Liver (tissue), 9 donors: ENCODE results near the gene TBL1XR1. TPM values are rescaled to one million over a fixed set of nuclear protein-coding genes. Genes with fewer than 3 reads are reported as not detected.

Experiments
- DNase-seq: peaks from one replicate; pipeline ENCODE4 v3.0.0-alpha.2; 2017; ENCODE audit warnings: low spot score
- H3K27ac ChIP-seq, 2 donors: one replicate each; pipeline ENCODE4 v1.7.0; 2013; ENCODE audit warnings: inconsistent platforms in 2 of 2, low read length in 2 of 2, control low read depth in 1 of 2, low read depth in 1 of 2, mild to moderate bottlenecking in 1 of 2
- H3K27me3 ChIP-seq, 4 donors: one replicate each; pipeline versions ENCODE4 v1.6.1 to v1.7.0; 2013; ENCODE audit warnings: low read length in 3 of 4, inconsistent platforms in 1 of 4, mild to moderate bottlenecking in 1 of 4, moderate library complexity in 1 of 4; ENCODE audit not compliant: control insufficient read depth in 4 of 4, insufficient read depth in 4 of 4
- H3K36me3 ChIP-seq, 4 donors: one replicate each; pipeline versions ENCODE4 v1.6.1 to v1.7.0; 2013; ENCODE audit warnings: low read length in 3 of 4, mild to moderate bottlenecking in 3 of 4, low read depth in 1 of 4, moderate library complexity in 1 of 4; ENCODE audit not compliant: control insufficient read depth in 4 of 4, insufficient read depth in 3 of 4
- H3K4me1 ChIP-seq, 4 donors: one replicate each; pipeline versions ENCODE4 v1.6.1 to v1.7.0; 2013; ENCODE audit warnings: low read length in 3 of 4, mild to moderate bottlenecking in 3 of 4, moderate library complexity in 1 of 4; ENCODE audit not compliant: control insufficient read depth in 4 of 4, insufficient read depth in 4 of 4
- H3K4me3 ChIP-seq, 3 donors: one replicate each; pipeline versions ENCODE4 v1.6.1 to v1.7.0; 2013; ENCODE audit warnings: low read length in 3 of 3, control low read depth in 1 of 3, low read depth in 1 of 3, mild to moderate bottlenecking in 1 of 3
- H3K9ac ChIP-seq, 2 donors: one replicate each; pipeline ENCODE4 v1.7.0; 2013; ENCODE audit warnings: low read length in 2 of 2, mild to moderate bottlenecking in 2 of 2, moderate library complexity in 2 of 2, control low read depth in 1 of 2, low read depth in 1 of 2
- H3K9me3 ChIP-seq, 4 donors: one replicate each; pipeline versions ENCODE4 v1.6.1 to v1.7.0; 2013; ENCODE audit warnings: low read length in 3 of 4; ENCODE audit not compliant: control insufficient read depth in 4 of 4
- ATF3 ChIP-seq: IDR thresholded peaks from 2 replicates; pipeline ENCODE4 v1.6.1; 2016; ENCODE audit warnings: antibody characterized with exemption
- CTCF ChIP-seq: fragments of 150-350 bp; IDR thresholded peaks from 2 replicates; pipeline ENCODE4 v1.5.1; 2017; ENCODE audit warnings: improper control_type of control experiment, low read depth, low read length; ENCODE audit not compliant: missing input control
- EGR1 ChIP-seq, 2 donors: IDR thresholded peaks; 2 replicates each; pipeline ENCODE4 v1.6.1; 2016 to 2018; ENCODE audit warnings: antibody characterized with exemption in 2 of 2, low read depth in 2 of 2
- FOXA1 ChIP-seq: IDR thresholded peaks from 2 replicates; pipeline ENCODE4 v1.6.1; 2016; ENCODE audit warnings: antibody characterized with exemption
- FOXA2 ChIP-seq: IDR thresholded peaks from 2 replicates; pipeline ENCODE4 v1.6.1; 2016; ENCODE audit warnings: antibody characterized with exemption
- GABPA ChIP-seq, 2 donors: IDR thresholded peaks in 1 of 2; conservative IDR thresholded peaks in 1 of 2; 2 replicates each; pipeline ENCODE4 v1.6.1; 2016; ENCODE audit warnings: antibody characterized with exemption in 2 of 2, mild to moderate bottlenecking in 1 of 2, moderate library complexity in 1 of 2
- HNF4G ChIP-seq: IDR thresholded peaks from 2 replicates; pipeline ENCODE4 v1.6.1; 2016; ENCODE audit warnings: antibody characterized with exemption
- NR2F2 ChIP-seq: IDR thresholded peaks from 2 replicates; pipeline ENCODE4 v1.6.1; 2016; ENCODE audit warnings: antibody characterized with exemption
- REST ChIP-seq: IDR thresholded peaks from 2 replicates; pipeline ENCODE4 v1.6.1; 2016; ENCODE audit warnings: antibody characterized with exemption, mild to moderate bottlenecking
- RXRA ChIP-seq, 2 donors: IDR thresholded peaks; 2 replicates each; pipeline ENCODE4 v1.6.1; 2017 to 2018; ENCODE audit warnings: antibody characterized with exemption in 2 of 2, mild to moderate bottlenecking in 1 of 2
- SP1 ChIP-seq: IDR thresholded peaks from 2 replicates; pipeline ENCODE4 v1.6.1; 2018; ENCODE audit warnings: antibody characterized with exemption, mild to moderate bottlenecking
- TAF1 ChIP-seq: conservative IDR thresholded peaks from 2 replicates; pipeline ENCODE4 v1.6.1; 2016; ENCODE audit warnings: antibody characterized with exemption, mild to moderate bottlenecking
- YY1 ChIP-seq: IDR thresholded peaks from 2 replicates; pipeline ENCODE4 v1.6.1; 2016; ENCODE audit warnings: antibody characterized with exemption, mild to moderate bottlenecking
- ZBTB33 ChIP-seq: IDR thresholded peaks from 2 replicates; pipeline ENCODE4 v1.6.1; 2016; ENCODE audit warnings: antibody characterized with exemption
- WGBS: extraction: QIAGEN DNeasy Blood & Tissue Kit; methylation state at CpG from one replicate; pipeline ENCODE4 v1.1.7; 2013; 5-methylcytosine and 5-hydroxymethylcytosine counted together
- polyA plus RNA-seq, 2 donors: library from polyadenylated mRNA; stranded (reverse) in 1 of 2; unstranded in 1 of 2; fragments of 200-250 nt in 1 of 2; fragments of >200 nt in 1 of 2; fragmentation: Nextera tagmentation in 1 of 2; extraction: Ambion mirVana in 1 of 2; gene quantifications; one replicate each; pipeline versions ENCODE4 v1.2.1 to v1.2.3, GENCODE V29; 2013 to 2015
- total RNA-seq, 2 donors: library from RNA; depleted of rRNA; stranded (reverse); fragments of >200 nt; gene quantifications; one replicate each; pipeline ENCODE4 v1.2.3, GENCODE V29; 2014
- TF ChIP-seq, protein P1 (sequence below): IDR thresholded peaks from 2 replicates; pipeline ENCODE4 v1.6.1; 2016; ENCODE audit warnings: antibody characterized with exemption
- donor health status: healthy.
- donor health status: healthy.
- donor health status: healthy.
- donor health status: healthy.
- donor health status: healthy.

TBL1XR1 gene
- total and polyA plus RNA-seq, 4 donors: 10.3 to 65.9 (median 33.2) TPM

DNA sequence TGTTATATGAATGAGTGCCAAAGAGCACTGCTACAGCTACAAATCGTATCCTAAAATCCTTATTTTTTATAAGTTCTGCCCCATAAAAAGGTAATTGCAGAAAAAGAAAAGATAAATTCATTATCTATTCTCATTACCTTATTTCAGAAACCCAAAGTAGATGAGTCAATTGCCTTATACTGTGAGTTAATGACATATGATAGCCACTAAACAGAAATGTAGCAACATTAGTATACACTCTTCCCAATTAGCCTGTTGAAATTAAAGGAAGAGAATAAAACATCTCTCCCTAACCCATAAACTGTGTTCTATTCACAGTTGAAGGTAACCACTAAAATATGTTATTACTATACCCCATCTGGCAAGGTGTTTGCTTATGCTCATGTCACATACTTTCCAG lies 11.0 kb downstream of the TBL1XR1 start:
- WGBS: 87% methylated on average over 1 of the region's 1 CpG
- no peaks in the 10 kb centered on the region for H3K36me3 ChIP-seq

DNA sequence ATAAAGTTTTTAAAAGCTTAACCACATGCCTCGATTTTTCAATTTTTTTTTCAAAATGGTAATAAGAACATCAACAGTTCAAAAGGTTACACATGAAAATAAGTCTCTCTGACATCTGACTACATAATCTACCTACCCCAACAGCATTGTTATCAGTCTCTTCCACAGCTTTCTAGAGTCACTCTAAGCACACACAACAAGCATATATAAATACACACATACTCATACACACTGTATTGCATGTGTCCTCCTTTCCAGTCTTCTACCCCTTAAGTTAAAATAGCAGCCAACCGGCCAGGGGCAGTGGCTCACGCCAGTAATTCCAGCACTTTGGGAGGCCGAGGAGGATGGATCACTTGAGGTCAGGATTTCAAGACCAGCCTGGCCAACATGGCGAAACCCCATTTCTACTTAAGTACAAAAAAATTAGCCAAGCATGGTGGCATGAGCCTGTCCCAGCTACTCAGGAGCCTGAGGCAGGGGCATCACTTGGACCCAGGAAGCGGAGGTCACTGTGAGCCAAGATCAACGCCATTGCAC lies 12.2 kb downstream of the TBL1XR1 start:
- no peak for DNase-seq
- Histone ChIP-seq H3K36me3 (no peaks in the 10 kb centered on the region), H3K27me3 (no peaks in the 10 kb centered on the region), H3K4me3 (no peak overlapping the region), H3K27ac (no peak overlapping the region), H3K9me3 (no peaks in the 10 kb centered on the region), H3K4me1 (peaks cover 3 to 8% (median 6%) of the 10 kb centered on the region in 4 donors), H3K9ac (no peak overlapping the region)
- 88% methylated on average over 7 of the region's 7 CpGs for WGBS
- TF ChIP-seq CTCF (no peak), HNF4G (no peak), REST (no peak), GABPA (IDR thresholded peaks at IDR 0.05 in 1 of 2, conservative IDR thresholded peaks at IDR 0.05 in 1 of 2) (no peak), RXRA (IDR thresholded peaks at IDR 0.05) (no peak), ATF3 (no peak), YY1 (no peak), SP1 (no peak), EGR1 (IDR thresholded peaks at IDR 0.05; ENCODE audit: low read depth in 2 of 2) (no peak), FOXA1 (no peak), NR2F2 (no peak)

More for the DNA sequence above, 11.0 kb downstream of the TBL1XR1 start:
- no peak overlapping the region for H3K4me3 ChIP-seq
- TF ChIP-seq FOXA2 (no peak), RXRA (IDR thresholded peaks at IDR 0.05) (no peak), ZBTB33 (no peak), CTCF (no peak), EGR1 (IDR thresholded peaks at IDR 0.05; ENCODE audit: low read depth in 2 of 2) (no peak), GABPA (IDR thresholded peaks at IDR 0.05 in 1 of 2, conservative IDR thresholded peaks at IDR 0.05 in 1 of 2) (no peak), ATF3 (no peak), TAF1 (no peak), HNF4G (no peak), NR2F2 (no peak)
- TF ChIP-seq, protein P1, sequence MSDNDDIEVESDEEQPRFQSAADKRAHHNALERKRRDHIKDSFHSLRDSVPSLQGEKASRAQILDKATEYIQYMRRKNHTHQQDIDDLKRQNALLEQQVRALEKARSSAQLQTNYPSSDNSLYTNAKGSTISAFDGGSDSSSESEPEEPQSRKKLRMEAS: no peak
- H3K9ac ChIP-seq: no peak overlapping the region
- no peaks in the 10 kb centered on the region for H3K27me3 ChIP-seq
- no peaks in the 10 kb centered on the region for H3K9me3 ChIP-seq
- peaks cover 2 to 8% (median 4%) of the 10 kb centered on the region in 4 donors for H3K4me1 ChIP-seq
- no peak for DNase-seq
- no peak overlapping the region for H3K27ac ChIP-seq
